Measurements from ENCODE around the gene AP1S3.
"Not testable (repeated sequence)": the region's sequence is repeated elsewhere in the genome, so short reads cannot be mapped to it uniquely, and the experiment has no call there.

Gene AP1S3

DNA sequence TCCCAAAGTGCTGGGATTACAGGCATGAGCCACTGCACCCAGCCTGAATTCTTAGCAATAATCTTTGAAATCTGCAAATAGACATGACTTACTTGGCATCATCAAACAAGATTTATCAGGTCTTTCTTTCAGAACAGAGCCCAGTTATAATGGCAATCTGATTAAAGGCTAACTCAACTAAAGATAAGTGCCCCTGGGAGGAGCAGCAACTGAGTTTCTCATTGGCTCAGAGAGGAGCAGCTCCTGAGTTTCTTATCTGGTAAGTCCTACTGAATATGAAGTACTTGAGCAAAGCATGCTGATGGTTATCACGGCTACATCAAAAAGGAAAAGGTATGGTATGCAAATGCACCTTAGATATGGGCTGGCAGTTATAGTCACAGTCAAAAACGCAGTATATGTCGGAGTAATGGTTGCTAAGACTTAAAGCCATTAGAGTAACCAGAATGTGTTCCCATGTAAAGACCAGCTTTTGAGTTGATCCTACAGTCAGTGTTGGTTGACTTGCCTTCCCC lies 15.0 kb upstream of the AP1S3 start:
- no peak for DNase-seq

DNA sequence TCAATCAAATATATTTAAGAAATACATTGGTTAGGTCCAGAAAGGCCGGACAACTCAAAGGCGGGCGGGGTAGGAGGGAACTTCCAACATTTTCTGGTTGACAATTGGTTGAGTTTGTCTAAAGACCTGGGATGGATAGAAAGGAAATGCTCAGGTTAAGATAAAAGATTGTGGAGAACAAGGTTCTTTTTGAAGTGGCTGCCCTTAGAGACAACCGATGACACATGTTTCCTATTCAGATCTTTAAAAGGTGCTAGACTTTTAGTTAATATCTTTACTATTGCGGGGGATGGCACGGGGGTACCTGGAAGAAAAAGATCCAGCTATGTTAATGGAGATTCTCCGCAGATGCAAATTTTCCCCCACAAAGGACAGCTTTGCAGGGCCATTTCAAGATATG lies 10.0 kb upstream of the AP1S3 start:
- no peak for DNase-seq

DNA sequence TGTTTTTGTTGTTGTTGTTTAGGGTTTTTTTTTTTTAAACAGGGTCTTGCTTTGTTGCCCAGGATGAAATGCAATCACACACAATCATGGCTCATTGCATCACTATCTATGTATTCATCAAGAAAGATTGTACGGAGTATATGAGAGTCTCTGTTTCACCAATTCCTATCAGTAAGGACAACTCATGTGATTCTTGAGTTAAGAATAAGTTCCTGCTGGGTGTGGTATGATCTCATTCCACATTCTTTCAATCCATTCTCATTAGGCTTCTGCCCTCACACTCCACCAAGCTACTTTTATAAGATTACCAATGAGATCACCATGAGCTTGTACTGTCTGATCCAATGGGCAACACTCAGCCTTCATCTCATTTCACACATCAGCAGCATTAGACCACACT lies 9.1 kb upstream of the AP1S3 start:
- no peak for DNase-seq

DNA sequence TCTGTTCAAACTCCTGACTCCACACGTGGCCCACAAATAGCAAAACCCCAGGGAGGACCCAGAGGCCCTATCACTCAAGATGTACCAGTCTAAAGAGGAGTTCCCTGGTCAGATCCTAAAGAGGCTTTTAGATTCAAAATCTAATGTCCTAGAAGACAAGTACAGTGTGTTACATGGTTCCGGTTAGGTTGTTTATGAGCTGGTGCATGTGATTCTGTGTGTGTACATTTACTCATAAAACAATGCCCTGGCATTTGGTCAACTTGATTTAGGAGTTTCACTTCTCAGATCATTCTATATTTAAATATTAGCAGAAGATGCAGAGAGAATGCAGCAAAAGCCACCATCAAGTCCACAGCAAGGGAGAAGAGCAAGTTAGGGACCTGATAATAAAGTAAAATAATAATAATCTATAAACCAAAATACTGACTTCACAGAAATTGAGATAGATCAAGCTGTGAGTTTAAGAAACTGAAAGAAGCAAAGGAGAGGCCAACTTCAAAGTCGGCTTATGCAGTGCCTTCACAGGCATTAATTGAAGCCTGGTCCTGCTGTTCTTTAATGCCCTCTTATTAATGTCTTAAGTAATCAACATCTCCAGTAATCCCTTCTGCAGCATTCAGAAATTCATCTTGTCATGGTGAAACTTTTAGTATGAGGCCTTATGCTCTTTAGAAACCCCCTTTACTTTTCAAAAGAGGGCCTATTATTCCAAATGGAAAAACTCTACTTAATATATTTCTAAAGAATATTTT lies 4.2 kb upstream of the AP1S3 start:
- DNase-seq = no peak

DNA sequence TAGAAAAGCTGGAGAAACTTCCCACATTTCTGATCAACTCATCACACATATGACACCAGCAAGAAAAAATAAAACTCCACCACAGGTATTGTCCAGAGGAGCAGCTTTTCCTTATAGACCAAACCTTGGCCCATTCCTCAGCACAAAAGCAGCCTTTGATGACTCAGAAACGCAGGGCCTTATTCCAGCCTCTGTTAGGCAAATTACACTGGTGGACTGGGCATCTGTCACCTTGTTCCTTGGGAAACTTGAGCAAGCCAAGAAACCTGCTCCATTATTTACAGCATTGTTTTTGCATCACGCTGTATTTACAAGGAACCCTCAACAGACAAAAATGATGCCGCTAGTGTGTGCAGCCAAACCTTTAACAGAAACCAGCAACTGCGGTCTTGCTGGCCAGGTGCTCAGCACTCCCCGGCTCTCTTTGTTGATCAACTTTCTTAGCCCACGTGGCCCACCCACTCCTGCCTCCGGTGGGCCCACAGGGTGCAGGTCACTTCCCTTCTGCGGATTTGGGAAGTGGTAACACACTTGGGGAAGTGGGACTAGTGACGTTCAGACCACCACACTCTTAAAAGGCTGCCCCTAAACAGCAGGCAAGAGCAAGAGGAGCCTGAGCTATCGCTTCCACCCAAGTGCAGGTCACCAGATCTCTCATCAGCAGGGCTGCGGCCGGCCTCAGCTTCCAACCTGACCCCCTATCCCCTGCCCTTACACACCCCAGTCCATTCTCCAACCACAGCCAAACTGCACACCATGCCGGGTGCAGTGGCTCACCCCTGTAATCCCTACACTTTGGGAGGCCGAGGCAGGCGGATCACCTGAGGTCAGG lies 1.5 kb downstream of the AP1S3 start:
- DNase-seq = no peak

DNA sequence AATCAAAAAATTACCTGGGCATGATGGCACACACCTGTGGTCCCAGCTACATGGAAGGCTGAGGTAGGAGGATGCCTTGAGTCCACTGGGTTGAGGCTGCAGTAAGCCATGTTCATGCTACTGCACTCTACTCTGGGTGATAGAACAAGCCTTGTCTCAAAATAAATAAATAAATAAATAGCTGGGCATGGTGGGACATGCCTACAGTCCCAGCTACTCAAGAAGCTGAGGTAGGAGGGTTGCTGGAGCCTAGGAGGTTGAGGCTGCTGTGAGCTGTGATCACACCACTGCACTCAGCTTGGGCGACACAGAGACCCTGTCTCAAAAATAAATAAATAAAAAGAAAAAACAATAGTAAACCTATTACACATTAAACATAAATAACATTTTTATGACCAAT lies 3.0 kb downstream of the AP1S3 start:
- DNase-seq = no peak

DNA sequence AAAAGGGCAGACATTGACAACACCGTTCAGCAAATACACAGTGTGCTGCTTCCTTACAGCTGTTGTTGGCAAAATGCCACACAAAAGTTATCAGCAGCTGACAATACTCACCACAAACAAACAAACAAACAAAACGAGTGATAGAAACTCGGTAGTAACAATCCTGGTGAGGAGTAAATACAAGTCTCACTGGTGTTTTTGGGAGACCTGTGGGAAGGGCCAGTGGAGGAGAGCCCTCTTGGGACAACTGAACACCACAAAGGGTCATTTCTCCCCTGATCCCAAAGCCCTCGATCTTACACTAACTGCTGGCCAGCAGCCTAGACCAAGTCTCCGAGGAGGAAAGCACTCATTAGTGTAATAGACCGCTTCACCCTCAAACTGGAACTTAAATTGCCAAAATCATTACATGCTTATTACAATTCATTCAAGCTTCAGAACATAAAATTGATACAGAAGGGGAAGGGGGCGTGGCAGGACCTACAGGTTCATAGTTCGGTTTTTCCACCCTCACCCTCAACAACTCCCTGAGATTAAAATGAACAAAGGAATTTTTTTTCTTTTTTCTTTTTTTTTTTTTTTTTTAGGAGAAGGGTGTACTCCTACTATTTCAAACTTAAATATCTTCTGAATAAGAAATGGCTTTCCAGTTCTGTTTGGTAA lies 5.0 kb downstream of the AP1S3 start:
- DNase-seq = no peak

DNA sequence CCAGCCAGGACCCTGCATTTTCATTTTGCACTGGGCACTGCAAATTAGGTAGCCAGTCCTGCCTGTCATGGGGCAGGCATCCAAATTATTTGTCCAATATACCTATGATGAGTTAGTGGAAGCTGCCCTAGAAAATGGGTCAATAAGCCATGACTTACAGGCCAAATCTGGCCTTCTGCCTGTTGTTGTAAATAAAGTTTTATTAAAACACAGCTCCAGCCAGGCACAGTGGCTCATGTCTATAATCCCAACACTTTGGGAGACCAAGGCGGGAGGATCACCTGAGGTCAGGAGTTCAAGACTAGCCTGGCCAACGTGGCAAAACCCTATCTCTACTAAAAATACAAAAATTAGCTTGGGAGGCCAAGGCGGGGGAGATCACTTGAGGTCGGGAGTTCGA lies 8.3 kb downstream of the AP1S3 start:
- no peak for DNase-seq

DNA sequence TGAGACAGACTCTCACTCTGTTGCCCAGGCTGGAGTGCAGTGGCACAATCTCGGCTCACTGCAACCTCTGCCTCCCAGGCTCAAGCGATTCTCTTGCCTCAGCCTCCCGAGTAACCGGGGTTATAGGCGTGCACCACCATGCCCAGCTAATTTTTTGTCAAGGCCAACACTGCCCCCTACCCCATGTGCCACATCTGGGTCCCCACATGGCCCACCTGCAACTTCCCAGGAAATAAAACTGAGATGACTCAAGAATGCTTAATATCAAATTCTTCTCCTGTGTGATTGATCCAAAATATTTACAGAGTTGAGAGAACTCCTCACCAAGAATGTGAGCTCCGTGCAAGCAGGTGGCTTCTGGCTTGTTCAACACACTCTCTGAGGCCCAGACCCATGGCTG lies 9.1 kb downstream of the AP1S3 start:
- DNase-seq = no peak

DNA sequence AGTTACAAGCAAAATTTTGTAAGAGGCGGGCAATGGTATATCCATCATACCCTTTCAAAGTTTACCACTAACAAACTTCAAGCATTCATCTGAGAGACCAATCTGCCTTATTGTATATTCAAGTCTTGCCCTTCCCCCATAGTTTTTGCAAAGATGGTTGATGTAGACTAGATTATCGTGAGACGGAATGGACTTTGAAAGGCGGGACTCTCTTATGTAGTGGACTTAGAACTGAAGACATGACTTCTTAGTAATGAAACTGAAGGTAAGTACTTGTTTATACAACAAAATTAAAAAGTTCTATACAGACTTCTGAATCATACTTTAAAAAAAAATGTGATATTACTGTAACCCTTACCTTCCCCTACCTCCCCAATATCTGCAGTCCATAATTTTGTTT lies 10.4 kb downstream of the AP1S3 start:
- DNase-seq = no peak

DNA sequence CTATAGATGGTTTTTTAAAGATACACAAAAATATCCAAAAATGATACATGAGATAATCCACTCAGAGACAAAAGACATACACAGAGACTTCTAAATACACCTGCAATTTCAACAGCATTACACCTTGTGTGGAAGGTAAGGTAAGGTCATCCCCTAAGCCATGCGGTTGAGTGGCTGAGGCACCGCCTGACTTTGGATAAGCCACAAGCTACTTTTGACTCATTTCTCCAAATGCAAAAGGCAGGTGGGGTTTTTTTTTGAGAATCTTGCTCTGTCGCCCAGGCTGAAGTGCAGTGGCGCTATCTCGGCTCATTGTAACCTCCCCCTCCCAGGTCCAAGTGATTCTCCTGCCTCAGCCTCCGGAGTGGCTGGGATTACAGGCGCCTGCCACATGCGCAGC lies 13.1 kb downstream of the AP1S3 start:
- DNase-seq = no peak

DNA sequence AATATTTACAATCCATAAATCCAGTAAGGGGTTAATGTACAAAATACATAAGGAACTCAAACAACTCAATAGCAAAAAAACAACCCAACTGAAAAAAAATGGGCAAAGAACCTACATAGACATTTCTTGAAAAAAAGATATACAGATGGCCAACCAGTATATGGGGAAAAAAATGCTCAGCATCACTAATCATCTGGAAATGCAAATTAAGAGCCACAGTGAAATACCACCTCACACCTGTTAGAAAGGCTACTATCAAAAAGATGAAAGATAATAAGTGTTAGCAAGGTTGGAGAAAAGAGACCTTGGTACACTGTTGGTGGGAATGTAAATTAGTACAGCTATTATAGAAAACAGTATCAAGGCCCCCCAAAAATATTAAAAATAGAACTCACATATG lies 14.6 kb downstream of the AP1S3 start:
- DNase-seq = no peak

DNA sequence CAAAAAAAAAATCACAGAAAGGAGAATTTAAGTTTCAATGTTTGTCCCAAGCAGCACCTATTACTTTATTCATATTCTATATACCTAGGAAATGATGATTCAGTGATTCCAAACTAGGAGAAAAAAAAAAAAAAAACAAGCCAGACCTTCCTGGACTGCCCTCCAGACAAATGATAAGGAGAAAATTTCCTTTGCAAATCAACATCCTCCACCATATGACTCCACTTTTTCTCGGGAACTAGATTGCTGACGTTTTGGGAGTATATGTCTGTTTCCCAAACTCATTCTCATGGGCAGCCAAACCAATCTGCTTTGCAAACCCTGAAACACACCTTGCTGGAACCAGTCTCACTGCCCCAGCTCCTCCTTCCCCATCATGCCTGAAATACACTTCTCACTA lies 16.8 kb downstream of the AP1S3 start:
- DNase-seq = no peak

DNA sequence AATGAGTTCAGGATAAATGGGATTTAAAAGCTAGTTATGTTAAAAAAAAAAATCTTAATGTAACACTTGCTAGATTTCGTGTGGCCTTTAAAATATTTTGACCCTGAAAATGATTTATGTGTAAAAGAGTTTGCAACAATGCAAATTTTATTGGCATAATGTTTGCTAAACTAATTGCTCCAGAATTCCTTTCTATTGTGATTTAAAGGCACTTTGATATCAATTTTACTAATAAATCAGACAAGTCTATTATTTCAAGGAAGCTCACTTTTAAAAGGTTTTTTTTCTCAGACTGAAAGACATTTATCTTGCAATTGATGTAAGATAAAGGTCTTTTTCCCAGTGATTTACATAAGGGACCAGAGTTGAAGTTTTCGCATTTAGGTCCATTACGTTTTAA lies 17.5 kb downstream of the AP1S3 start:
- DNase-seq = no peak

DNA sequence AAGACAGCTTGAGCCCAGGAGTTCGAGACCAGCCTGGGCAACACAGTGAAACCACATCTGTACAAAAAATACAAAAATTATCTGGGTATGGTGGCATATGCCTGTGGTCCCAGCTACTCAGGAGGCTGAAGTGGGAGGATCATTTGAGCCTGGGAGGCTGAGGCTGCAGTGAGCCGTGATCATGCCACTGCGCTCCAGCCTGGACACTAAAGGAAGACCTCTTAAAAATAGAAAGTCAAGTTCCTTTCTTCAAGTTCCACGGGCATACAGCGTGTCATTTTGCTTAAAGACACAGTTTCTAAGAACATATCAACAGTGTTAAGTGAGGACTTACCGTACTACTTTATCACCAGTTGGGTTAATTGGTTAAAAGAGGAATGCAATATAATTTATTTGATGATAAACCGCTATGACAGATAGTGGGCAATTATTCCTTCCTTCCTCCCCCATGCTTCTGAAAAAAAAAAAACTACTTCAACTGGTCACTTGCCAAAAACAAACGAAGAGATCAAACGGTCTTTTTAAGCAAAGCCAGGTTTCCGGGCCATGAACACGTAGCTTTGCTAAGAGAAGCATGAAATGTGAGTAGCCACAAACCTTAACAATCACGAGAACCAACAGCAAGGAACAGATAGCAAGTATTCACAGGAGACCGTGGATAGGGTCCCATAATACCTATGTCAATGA lies 21.4 kb downstream of the AP1S3 start:
- no peak for DNase-seq

DNA sequence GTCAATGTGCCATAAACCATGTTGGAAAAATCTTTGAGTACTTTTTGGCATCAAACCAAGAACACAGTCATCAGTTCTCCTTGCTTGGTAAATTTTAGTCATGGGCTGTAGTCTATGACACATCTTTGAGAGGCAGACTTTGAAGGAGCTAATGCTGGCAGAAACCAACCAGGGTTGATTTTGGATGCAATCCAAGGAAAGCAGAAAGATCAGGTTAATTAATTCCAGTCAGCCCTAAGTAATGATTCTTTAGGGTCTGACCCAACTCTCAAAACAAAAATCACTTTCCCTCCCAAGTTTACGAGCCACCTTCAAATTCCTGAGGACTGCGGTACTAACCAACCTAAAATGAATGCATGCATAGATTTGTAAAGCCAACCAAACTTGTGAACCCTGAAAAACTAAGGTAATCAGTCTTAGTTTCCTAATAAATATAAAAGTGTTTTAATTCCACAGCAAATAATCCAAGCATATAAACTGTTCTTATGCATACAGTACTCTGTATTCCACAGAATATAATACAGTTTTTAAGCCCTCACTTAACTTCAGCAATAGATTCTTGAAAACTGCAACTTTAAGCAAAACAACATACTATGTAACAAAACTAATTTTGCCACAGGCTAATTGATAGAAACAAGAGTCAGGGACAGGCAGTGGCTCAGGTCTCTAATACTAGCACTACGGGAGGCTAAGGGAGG lies 22.0 kb downstream of the AP1S3 start:
- no peak for DNase-seq

DNA sequence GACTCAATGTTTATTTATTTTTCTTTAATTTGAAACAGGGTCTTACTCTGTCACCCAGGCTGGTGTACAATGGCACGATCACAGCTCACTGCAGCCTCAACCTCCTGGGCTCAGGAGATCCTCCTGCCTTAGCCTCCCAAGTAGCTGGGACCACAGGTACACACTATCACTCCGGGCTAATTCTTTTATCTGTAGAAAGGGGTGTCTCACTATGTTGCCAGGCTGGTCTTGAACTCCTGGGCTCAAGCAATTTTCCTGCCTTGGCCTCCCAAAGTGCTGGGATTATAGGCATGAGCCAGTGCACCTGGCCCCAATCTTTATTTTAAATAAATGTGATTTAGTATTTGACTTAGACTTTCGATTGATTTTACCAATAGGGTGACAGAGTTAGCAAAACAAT lies 22.6 kb downstream of the AP1S3 start:
- DNase-seq = not testable (repeated sequence)

DNA sequence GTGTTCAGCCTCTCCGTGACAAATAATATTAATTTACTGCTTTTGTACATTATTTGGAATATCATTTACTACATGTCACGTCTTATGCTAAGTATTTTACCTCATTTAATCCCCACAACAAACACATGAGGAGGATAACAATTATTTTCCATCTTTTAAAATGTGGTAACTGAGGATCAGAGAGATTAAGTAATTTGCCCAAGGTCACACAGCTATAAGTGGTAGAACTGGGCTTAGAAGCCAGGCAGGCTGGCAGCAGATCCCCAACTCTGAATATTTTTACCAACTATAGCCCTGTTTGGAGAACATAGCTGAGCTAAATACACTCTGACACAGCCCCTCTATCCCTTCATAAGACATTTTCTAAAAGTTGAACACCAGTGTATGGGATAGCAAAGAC lies 24.1 kb downstream of the AP1S3 start:
- no peak for DNase-seq

DNA sequence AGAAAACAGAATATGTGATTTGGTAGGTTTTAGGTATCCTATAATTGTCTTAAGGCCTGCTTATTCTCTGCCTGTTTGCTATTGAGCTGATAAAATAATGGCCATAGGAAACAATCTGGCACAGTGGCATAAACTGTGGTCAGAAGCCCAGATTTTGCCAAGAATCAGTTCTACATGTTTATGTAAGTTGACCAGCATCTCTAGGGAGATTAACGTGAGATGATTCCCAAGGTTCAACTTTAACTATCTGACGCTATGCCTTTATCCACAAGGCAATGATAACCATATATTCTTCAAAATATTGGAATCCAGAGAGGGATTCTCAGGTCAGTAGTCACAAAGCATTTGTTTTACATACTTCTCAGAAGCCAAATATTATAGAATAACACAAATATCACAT lies 25.6 kb downstream of the AP1S3 start:
- no peak for DNase-seq

DNA sequence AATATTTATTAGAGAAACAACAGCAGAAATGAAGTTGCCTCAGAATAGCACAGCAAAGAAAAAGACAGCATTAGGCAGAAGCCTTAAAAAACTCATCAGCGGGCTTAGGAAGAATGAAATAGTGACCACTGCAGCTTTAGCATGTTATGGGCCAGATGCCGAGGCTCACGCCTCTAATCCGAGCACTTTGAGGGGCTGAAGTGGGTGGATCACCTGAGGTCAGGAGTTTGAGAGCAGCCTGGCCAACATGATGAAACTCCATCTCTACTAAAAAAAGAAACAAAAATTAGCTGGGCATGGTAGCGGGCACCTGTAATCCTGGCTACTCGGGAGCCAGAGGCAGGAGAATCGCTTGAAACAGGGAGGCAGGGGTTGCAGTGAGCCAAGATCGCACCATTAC lies 32.4 kb downstream of the AP1S3 start:
- DNase-seq = no peak

DNA sequence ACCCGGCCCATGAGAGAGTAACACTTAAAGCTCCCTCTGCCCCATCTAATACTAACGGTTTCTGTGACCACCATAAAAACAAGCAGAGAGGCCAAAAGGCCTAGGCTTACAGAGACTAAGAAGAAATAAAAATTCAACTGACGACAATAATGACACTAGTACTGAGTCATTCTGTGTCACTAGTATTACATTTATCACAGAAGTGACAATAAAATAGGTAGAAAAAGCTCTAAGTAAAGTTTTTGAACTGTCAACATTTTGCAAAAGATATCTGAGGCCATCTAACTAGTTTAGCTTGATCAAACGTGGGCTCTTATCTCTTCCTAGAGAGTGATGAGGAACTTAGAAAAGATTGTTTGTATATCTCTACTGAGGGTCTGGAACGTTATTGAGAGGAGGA lies 35.6 kb downstream of the AP1S3 start:
- no peak for DNase-seq

DNA sequence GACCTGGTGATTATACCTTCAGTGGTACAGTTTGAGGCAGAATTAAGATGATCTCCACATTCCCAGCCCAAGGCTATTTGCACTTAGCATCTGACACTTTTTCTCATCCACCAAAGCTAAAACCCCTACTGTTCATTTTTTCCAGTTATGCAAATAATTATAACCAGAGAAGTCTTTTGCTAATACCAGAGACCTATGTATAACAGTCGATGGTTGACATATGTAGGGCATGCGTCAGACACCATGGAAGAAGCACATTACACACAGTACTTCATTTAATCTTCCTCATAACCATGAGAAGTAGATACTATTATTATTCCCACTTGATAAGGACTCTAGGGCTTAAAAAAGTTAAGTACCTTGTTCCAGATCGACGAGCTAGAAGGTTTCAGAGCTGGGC lies 36.5 kb downstream of the AP1S3 start:
- DNase-seq = no peak
